HEK293T (cell line): Measurements from ENCODE around the gene SLAIN2.
A peak's percentile ranks its signal among the peaks of the same experiment; 100 is the strongest.

Experiments
- BHLHE40 ChIP-seq: fragments of 450-650 bp; IDR thresholded peaks from 2 replicates; pipeline ENCODE4 v1.6.1; 2016; ENCODE audit warnings: mild to moderate bottlenecking, moderate library complexity, borderline replicate concordance
- FOXA1 ChIP-seq: fragments of 450-650 bp; IDR thresholded peaks from 2 replicates; pipeline ENCODE4 v1.6.1; 2016; ENCODE audit warnings: mild to moderate bottlenecking
- FOXM1 ChIP-seq: fragments of 450-650 bp; IDR thresholded peaks from 2 replicates; pipeline ENCODE4 v1.6.1; 2017; ENCODE audit warnings: mild to moderate bottlenecking, borderline replicate concordance
- HDGF ChIP-seq: fragments of 450-650 bp; IDR thresholded peaks from 2 replicates; pipeline ENCODE4 v1.6.1; 2017; ENCODE audit warnings: antibody characterized with exemption, borderline replicate concordance
- L3MBTL2 ChIP-seq: fragments of 450-650 bp; conservative IDR thresholded peaks from 2 replicates; pipeline ENCODE4 v1.6.1; 2016; ENCODE audit warnings: mild to moderate bottlenecking
- SP1 ChIP-seq: fragments of 450-650 bp; IDR thresholded peaks from 2 replicates; pipeline ENCODE4 v1.6.1; 2017
- SUZ12 ChIP-seq: fragments of 450-650 bp; IDR thresholded peaks from 2 replicates; pipeline ENCODE4 v1.6.1; 2016; ENCODE audit warnings: mild to moderate bottlenecking
- TARDBP ChIP-seq: fragments of 450-650 bp; IDR thresholded peaks from 2 replicates; pipeline ENCODE4 v1.6.1; 2016
- ZNF384 ChIP-seq: fragments of 450-650 bp; IDR thresholded peaks from 2 replicates; pipeline ENCODE4 v1.6.1; 2016

GRCh38 chr4:48343551-48343950 lies 2.2 kb downstream of the SLAIN2 start:
- TF ChIP-seq L3MBTL2 (0 out of 2 replicates have a peak, but pooled peaks have one; percentile 16), FOXA1 (no peak), TARDBP (no peak), ZNF384 (no peak), HDGF (no peak), BHLHE40 (no peak), SP1 (no peak), FOXM1 (no peak), SUZ12 (no peak)
